H1 (cell line): ENCODE measurements around the gene ZBED5. TPM values are rescaled to one million over a fixed set of nuclear protein-coding genes. Genes with fewer than 3 reads are reported as not detected.

Source experiments
- CTCF ChIA-PET: fragments of 300-600 bp; sonication (Branson Sonifier 250); formaldehyde crosslinking; loops from one replicate; lab custom pipeline; 2021; ENCODE audit not compliant: partially characterized antibody; lab: Charles Lee
- POLR2A ChIA-PET: fragments of 300-600 bp; sonication (Branson Sonifier 250); formaldehyde crosslinking; loops from one replicate; lab custom pipeline; 2021; ENCODE audit warnings: inconsistent platforms; ENCODE audit not compliant: partially characterized antibody; lab: Charles Lee
- DNase-seq, 2 experiments: peaks; one replicate each; pipeline versions ENCODE4 v3.0.0 to v3.0.0-alpha.2; 2010 to 2022; ENCODE audit warnings: low spot score in 2 of 2, low read depth in 1 of 2, mixed read lengths in 1 of 2
- FAIRE-seq: peaks from 2 replicates; lab custom pipeline; 2011; peaks lifted over from hg19 to GRCh38; lab: Jason Lieb, UNC
- H2AFZ ChIP-seq: 2 replicates; pipeline ENCODE4 v1.8.1; 2012; ENCODE audit warnings: low read length, inconsistent platforms
- H2AK5ac ChIP-seq: 2 replicates; pipeline ENCODE4 v1.6.1; 2013; ENCODE audit warnings: low read depth, low read length
- H2BK120ac ChIP-seq: replicated peaks from 2 replicates; pipeline ENCODE3; 2013; ENCODE audit warnings: low read depth, low read length, inconsistent platforms
- H2BK12ac ChIP-seq: 2 replicates; pipeline ENCODE4 v1.6.1; 2013; ENCODE audit warnings: low read depth, low read length
- H2BK15ac ChIP-seq: 2 replicates; pipeline ENCODE4 v1.6.1; 2013; ENCODE audit warnings: low read length
- H2BK20ac ChIP-seq: 2 replicates; pipeline ENCODE4 v1.6.1; 2013; ENCODE audit warnings: low read length
- H2BK5ac ChIP-seq: 2 replicates; pipeline ENCODE4 v1.6.1; 2013; ENCODE audit warnings: low read depth, low read length
- H3K14ac ChIP-seq: 2 replicates; pipeline ENCODE4 v1.6.1; 2013; ENCODE audit warnings: inconsistent platforms; ENCODE audit not compliant: insufficient read length
- H3K18ac ChIP-seq: 2 replicates; pipeline ENCODE4 v1.6.1; 2013; ENCODE audit warnings: low read length; ENCODE audit errors: extremely low read depth
- H3K23ac ChIP-seq: 2 replicates; pipeline ENCODE4 v1.6.1; 2013; ENCODE audit warnings: inconsistent platforms; ENCODE audit not compliant: insufficient read length
- H3K23me2 ChIP-seq: 2 replicates; pipeline ENCODE4 v1.6.1; 2013; ENCODE audit warnings: low read depth, low read length
- H3K27ac ChIP-seq: 2 replicates; pipeline ENCODE4 v1.6.1; 2011; ENCODE audit warnings: low read depth, low read length, inconsistent platforms
- H3K27me3 ChIP-seq, 4 experiments: replicated peaks in 1 of 4; 1 replicate in 1 of 4; 2 replicates in 3 of 4; pipeline versions ENCODE4 v1.6.1 to v1.8.1; 2011 to 2013; ENCODE audit warnings: low read length in 3 of 4, mild to moderate bottlenecking in 3 of 4, inconsistent platforms in 2 of 4, mixed read lengths in 2 of 4, moderate library complexity in 1 of 4; ENCODE audit not compliant: control insufficient read depth in 3 of 4, insufficient read depth in 3 of 4; ENCODE audit errors: extremely low read depth in 1 of 4
- H3K36me3 ChIP-seq, 4 experiments: 2 replicates each; pipeline versions ENCODE4 v1.6.1 to v1.8.1; 2011 to 2013; ENCODE audit warnings: mild to moderate bottlenecking in 4 of 4, low read length in 3 of 4, moderate library complexity in 2 of 4, control low read depth in 1 of 4, inconsistent platforms in 1 of 4; ENCODE audit not compliant: insufficient read depth in 4 of 4, control insufficient read depth in 2 of 4
- H3K4ac ChIP-seq: replicated peaks from 2 replicates; pipeline ENCODE3; 2013; ENCODE audit warnings: low read length, low read depth, mixed read lengths, inconsistent platforms; ENCODE audit not compliant: insufficient read length
- H3K4me1 ChIP-seq, 4 experiments: replicated peaks in 1 of 4; 1 replicate in 1 of 4; 2 replicates in 3 of 4; pipeline versions ENCODE4 v1.6.1 to v1.8.1; 2011 to 2013; ENCODE audit warnings: low read length in 3 of 4, inconsistent platforms in 2 of 4, mixed read lengths in 1 of 4; ENCODE audit not compliant: insufficient read depth in 4 of 4, control insufficient read depth in 3 of 4
- H3K4me2 ChIP-seq, 2 experiments: 2 replicates each; pipeline versions ENCODE4 v1.6.1 to v1.8.1; 2011 to 2013; ENCODE audit warnings: low read depth in 2 of 2, low read length in 2 of 2, control low read depth in 1 of 2, inconsistent platforms in 1 of 2, mild to moderate bottlenecking in 1 of 2; ENCODE audit not compliant: insufficient read depth in 1 of 2
- H3K4me3 ChIP-seq, 4 experiments: fragments of 200-600, 300-600 bp in 1 of 4; sonication (generic), shearing (Covaris generic), sonication (Bioruptor Twin) in 1 of 4; 2 replicates each; pipeline versions ENCODE4 v1.5.1 to v1.8.1; 2011 to 2016; ENCODE audit warnings: low read length in 4 of 4, low read depth in 3 of 4, control low read depth in 2 of 4, inconsistent platforms in 2 of 4, mild to moderate bottlenecking in 2 of 4, mixed read lengths in 1 of 4, moderate library complexity in 1 of 4; ENCODE audit not compliant: insufficient read depth in 2 of 4; ENCODE audit errors: extremely low read depth in 1 of 4
- H3K56ac ChIP-seq: replicated peaks from 2 replicates; pipeline ENCODE3; 2013; ENCODE audit warnings: low read depth, mild to moderate bottlenecking, mixed read lengths, low read length, inconsistent platforms; ENCODE audit not compliant: insufficient read length
- H3K79me1 ChIP-seq: 2 replicates; pipeline ENCODE4 v1.6.1; 2013; ENCODE audit warnings: low read depth, low read length, control low read depth
- H3K79me2 ChIP-seq, 2 experiments: 2 replicates each; pipeline versions ENCODE4 v1.6.1 to v1.8.1; 2012 to 2013; ENCODE audit warnings: low read length in 2 of 2, mild to moderate bottlenecking in 2 of 2, inconsistent platforms in 1 of 2; ENCODE audit not compliant: insufficient read depth in 2 of 2, control insufficient read depth in 1 of 2
- H3K9ac ChIP-seq, 4 experiments: replicated peaks in 1 of 4; 1 replicate in 1 of 4; 2 replicates in 3 of 4; pipeline versions ENCODE4 v1.6.1 to v1.8.1; 2011 to 2013; ENCODE audit warnings: low read depth in 3 of 4, low read length in 3 of 4, control low read depth in 2 of 4, mild to moderate bottlenecking in 2 of 4, moderate library complexity in 2 of 4, inconsistent platforms in 1 of 4; ENCODE audit errors: extremely low read depth in 1 of 4
- H3K9me3 ChIP-seq, 2 experiments: 2 replicates each; pipeline versions ENCODE4 v1.6.1 to v1.8.1; 2012 to 2013; ENCODE audit warnings: mild to moderate bottlenecking in 2 of 2, moderate library complexity in 2 of 2, control low read depth in 1 of 2, inconsistent platforms in 1 of 2, low read depth in 1 of 2, low read length in 1 of 2, mixed read lengths in 1 of 2; ENCODE audit not compliant: insufficient read depth in 2 of 2
- H4K20me1 ChIP-seq, 2 experiments: replicated peaks in 1 of 2; 2 replicates each; pipeline versions ENCODE3 to v1.8.1; 2011 to 2013; ENCODE audit warnings: inconsistent platforms in 2 of 2, low read length in 2 of 2, mild to moderate bottlenecking in 1 of 2; ENCODE audit not compliant: insufficient read depth in 2 of 2, control insufficient read depth in 1 of 2
- H4K5ac ChIP-seq: 2 replicates; pipeline ENCODE4 v1.6.1; 2013; ENCODE audit warnings: low read length, low read depth, mixed read lengths, inconsistent platforms; ENCODE audit not compliant: insufficient read length
- H4K8ac ChIP-seq: 2 replicates; pipeline ENCODE4 v1.8.0; 2013; ENCODE audit warnings: mild to moderate bottlenecking, moderate library complexity, low read length, inconsistent platforms; ENCODE audit not compliant: insufficient read depth; ENCODE audit errors: extremely low read depth
- H4K91ac ChIP-seq: replicated peaks from 2 replicates; pipeline ENCODE3; 2013; ENCODE audit warnings: low read length, mixed read lengths, inconsistent platforms; ENCODE audit not compliant: insufficient read length
- BCL11A ChIP-seq, 2 experiments: IDR thresholded peaks; one replicate each; pipeline ENCODE4 v1.6.1; 2011; ENCODE audit warnings: low read depth in 2 of 2, low read length in 2 of 2, mild to moderate bottlenecking in 2 of 2
- BRCA1 ChIP-seq: IDR thresholded peaks from 2 replicates; pipeline ENCODE4 v1.6.1; 2012; ENCODE audit warnings: low read depth, low read length, improper control_type of control experiment
- HDAC6 ChIP-seq: IDR thresholded peaks from one replicate; pipeline ENCODE4 v1.7.1; 2012; ENCODE audit warnings: low read depth, mild to moderate bottlenecking, inconsistent platforms, low read length, moderate library complexity
- KDM5A ChIP-seq: fragments of 200-600 bp; IDR thresholded peaks from 2 replicates; pipeline ENCODE4 v1.7.1; 2012; ENCODE audit warnings: mild to moderate bottlenecking, low read length, inconsistent platforms, mixed read lengths
- PHF8 ChIP-seq: fragments of 200-600 bp; sonication (generic); conservative IDR thresholded peaks from 2 replicates; pipeline ENCODE4 v1.7.1; 2012; ENCODE audit warnings: low read depth, mild to moderate bottlenecking, inconsistent platforms, low read length, moderate library complexity
- POU5F1 ChIP-seq: IDR thresholded peaks from 2 replicates; pipeline ENCODE4 v1.6.1; 2011; ENCODE audit warnings: low read depth, mild to moderate bottlenecking, low read length, moderate library complexity
- RNF2 ChIP-seq: fragments of 200-900, 300-1000 bp; sonication (generic); IDR thresholded peaks from 2 replicates; pipeline ENCODE4 v1.7.1; 2016; ENCODE audit warnings: borderline replicate concordance, low read depth, mild to moderate bottlenecking, antibody characterized with exemption, low read length; ENCODE audit not compliant: poor library complexity, severe bottlenecking; ENCODE audit errors: missing control alignments
- SIX5 ChIP-seq: IDR thresholded peaks from 2 replicates; pipeline ENCODE4 v1.6.1; 2011; ENCODE audit warnings: mild to moderate bottlenecking, low read depth, low read length
- SP4 ChIP-seq: IDR thresholded peaks from 2 replicates; pipeline ENCODE4 v1.6.1; 2012; ENCODE audit warnings: low read length, inconsistent platforms
- SUZ12 ChIP-seq: fragments of 200-600 bp; sonication (generic); IDR thresholded peaks from 2 replicates; pipeline ENCODE4 v1.6.1; 2012; ENCODE audit warnings: mild to moderate bottlenecking, inconsistent platforms, low read length, moderate library complexity, mixed read lengths
- WGBS, 2 experiments: shearing (Covaris generic) in 1 of 2; methylation state at CpG; one replicate each; pipeline versions ENCODE4 v1.1.6 to v1.1.7; 2013 to 2015; ENCODE audit warnings: low lambda C conversion rate in 2 of 2, mixed read lengths in 2 of 2, inconsistent platforms in 1 of 2, low coverage in 1 of 2, missing lambda C conversion rate in 1 of 2; ENCODE audit not compliant: insufficient replicate concordance in 2 of 2, insufficient coverage in 1 of 2, insufficient read length in 1 of 2; ENCODE audit errors: extremely low coverage in 1 of 2, missing lambda C conversion rate in 1 of 2; 5-methylcytosine and 5-hydroxymethylcytosine counted together
- polyA plus RNA-seq, 7 experiments: library from polyadenylated mRNA; depleted of rRNA in 3 of 7; stranded (reverse) in 5 of 7; unstranded in 2 of 7; fragments of >200 nt in 5 of 7; fragments of 200-250 nt in 2 of 7; gene quantifications; 1 replicate in 5 of 7; 2 replicates in 1 of 7; 4 replicates in 1 of 7; pipeline versions ENCODE4 v1.2.1 to v1.2.3, GENCODE V29; 2011 to 2013; ENCODE audit warnings: missing spikeins in 2 of 7, mixed read lengths in 2 of 7
- total RNA-seq: library from RNA; stranded (reverse); fragmentation: NEBNext Ultra II Directional; extraction: Animal tissue kit (Norgen Biotek cat#: 25700); gene quantifications from 2 replicates; pipeline ENCODE4 v1.2.1, GENCODE V29; 2021

The ZBED5 gene
- total and polyA plus RNA-seq, 2 of the 8 experiments (the other 6 are each of a cell fraction or from before 2014, with no cell fraction given): 54.2 to 94.7 TPM

DNA sequence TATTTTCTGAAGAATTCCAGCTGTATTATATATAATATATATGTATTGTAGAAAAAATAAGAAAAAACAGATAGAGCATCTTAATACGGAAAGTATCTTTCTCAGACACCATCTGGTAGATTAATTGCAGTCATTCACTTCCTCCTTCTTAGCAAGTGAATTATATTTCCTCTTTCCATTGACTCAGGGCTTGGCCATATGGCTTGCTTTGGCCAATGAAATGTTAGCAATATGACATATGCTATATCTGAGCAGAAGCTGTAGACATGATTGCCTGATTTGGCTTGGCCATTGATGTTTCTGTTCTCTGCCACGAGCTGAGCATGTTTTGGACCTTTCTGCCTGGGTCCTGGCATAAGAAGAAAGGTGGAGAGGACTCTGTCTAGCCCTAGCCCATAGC, 34.4 kb upstream of the ZBED5 start:
- H2AK5ac ChIP-seq: no peak overlapping the region
- H3K18ac ChIP-seq: no peak overlapping the region
- FAIRE-seq (no peak), DNase-seq (no peak)
- no peaks in the 10 kb centered on the region for H4K20me1 ChIP-seq
- no peak overlapping the region for H3K56ac ChIP-seq
- TF ChIP-seq SIX5 (no peak), HDAC6 (no peak), BRCA1 (no peak), RNF2 (no peak), SUZ12 (no peak), POU5F1 (no peak), BCL11A (IDR thresholded peaks at IDR 0.05; ENCODE audit: low read depth in 2 of 2, low read length in 2 of 2) (no peak), KDM5A (no peak), PHF8 (no peak), SP4 (no peak)
- 86% methylated on average over 2 of the region's 2 CpGs; no CpG with 5 or more reads in 1 of the 2 experiments for WGBS, 2 experiments
- H4K8ac ChIP-seq: no peak overlapping the region
- no peak overlapping the region for H2BK12ac ChIP-seq
- no peaks in the 10 kb centered on the region; a peak in 2 of 8 replicates for H3K36me3 ChIP-seq
- no peak overlapping the region for H4K5ac ChIP-seq
- no peak overlapping the region for H2BK120ac ChIP-seq
- no peaks in the 10 kb centered on the region for H3K79me1 ChIP-seq
- no peak overlapping the region for H4K91ac ChIP-seq
- H3K23me2 ChIP-seq: no peaks in the 10 kb centered on the region
- H3K9me3 ChIP-seq: no peaks in the 10 kb centered on the region
- H3K4me3 ChIP-seq: no peak overlapping the region
- no peak overlapping the region for H2BK20ac ChIP-seq
- H3K9ac ChIP-seq: no peak overlapping the region
- H3K4ac ChIP-seq: no peak overlapping the region
- H3K4me2 ChIP-seq: no peak overlapping the region
- no peak overlapping the region for H3K14ac ChIP-seq
- ChIA-PET POLR2A (no interaction called here), CTCF (no interaction called here)
- no peak overlapping the region for H2AFZ ChIP-seq
- H3K4me1 ChIP-seq: no peaks in the 10 kb centered on the region
- no peak overlapping the region for H3K23ac ChIP-seq
- H2BK5ac ChIP-seq: no peak overlapping the region
- H3K27ac ChIP-seq: no peak overlapping the region
- no peak overlapping the region for H2BK15ac ChIP-seq
- no peaks in the 10 kb centered on the region for H3K27me3 ChIP-seq
- H3K79me2 ChIP-seq: no peaks in the 10 kb centered on the region
